Cardiac septum (tissue), 1 donor: ENCODE data around the gene TAS2R9. TPM values are rescaled to one million over a fixed set of nuclear protein-coding genes. Genes with fewer than 3 reads are reported as not detected.

ENCODE experiments used
- DNase-seq: peaks from one replicate; pipeline ENCODE4 v3.0.0-alpha.2; 2020; ENCODE audit warnings: low spot score
- intact Hi-C: fragments of 100-400 bp; cut with DNase I; formaldehyde crosslinking; loops from one replicate; pipeline ENCODE4 v1.14.0; 2022
- total RNA-seq: library from RNA; stranded (reverse); fragmentation: NEBNext Ultra II Directional; extraction: Animal tissue kit (Norgen Biotek cat#: 25700); gene quantifications from one replicate; pipeline ENCODE4 v1.2.1, GENCODE V29; 2021
- donor health status: DM: no; HTN: no; CAD: no.

The TAS2R9 gene
- total RNA-seq, 1 donor from 2014 or later = not detected

DNA sequence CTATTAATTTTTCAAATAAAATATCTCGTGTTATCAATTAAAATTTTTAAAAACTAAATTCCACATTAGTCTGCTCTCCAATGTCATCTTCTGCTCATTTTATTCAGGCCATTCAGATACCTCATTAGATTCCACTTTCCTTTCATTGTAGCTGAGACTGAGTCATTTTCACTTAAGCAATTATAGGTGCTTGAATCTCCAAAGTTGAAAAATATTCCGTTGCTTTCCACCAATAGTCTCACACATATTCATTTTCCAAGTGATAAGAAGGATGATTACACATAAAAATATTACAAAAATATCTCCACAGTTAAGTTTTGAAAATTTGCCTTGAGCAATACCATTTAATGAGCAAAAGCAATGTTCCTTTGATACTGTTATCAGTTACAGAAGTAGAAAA, 50.3 kb downstream of the TAS2R9 start:
- intact Hi-C loops = no loop called here
- no peak for DNase-seq

Other genes starting within 250 kb of the TAS2R9 start
- gene MAGOHB, start 196.6 kb downstream of the TAS2R9 start, total RNA-seq = 11.7 TPM
- gene STYK1, start 136.1 kb downstream of the TAS2R9 start, total RNA-seq = 0.16 TPM
- gene YBX3, start 86.8 kb downstream of the TAS2R9 start, total RNA-seq = 998 TPM
- gene TAS2R7, start 7.5 kb downstream of the TAS2R9 start, total RNA-seq = not detected
- not detected for gene TAS2R8, start 2.9 kb downstream of the TAS2R9 start, total RNA-seq
- gene TAS2R10, start 16.2 kb upstream of the TAS2R9 start, total RNA-seq = 0.30 TPM
- gene PRR4, start 39.3 kb upstream of the TAS2R9 start, total RNA-seq = 2.6 TPM
- 10.2 TPM for gene PRH1, start 74.1 kb upstream of the TAS2R9 start, total RNA-seq
- 1.0 TPM for gene TAS2R13, start 99.4 kb upstream of the TAS2R9 start, total RNA-seq
- not detected for gene PRH2, start 119.1 kb upstream of the TAS2R9 start, total RNA-seq
- gene TAS2R14, start 129.1 kb upstream of the TAS2R9 start, total RNA-seq = 1.3 TPM
- gene TAS2R50, start 176.7 kb upstream of the TAS2R9 start, total RNA-seq = 0.97 TPM
- gene TAS2R20, start 188.1 kb upstream of the TAS2R9 start, total RNA-seq = 1.3 TPM
- 1.5 TPM for gene TAS2R19, start 212.5 kb upstream of the TAS2R9 start, total RNA-seq
- 2.1 TPM for gene TAS2R31, start 221.2 kb upstream of the TAS2R9 start, total RNA-seq